ENCODE measurements around the gene TMPRSS15. TPM values are rescaled to one million over a fixed set of nuclear protein-coding genes. Genes with fewer than 3 reads are reported as not detected.
A peak's percentile ranks its signal among the peaks of the same experiment; 100 is the strongest.

The TMPRSS15 gene
- polyA plus RNA-seq, 1 donor (not counting 4 experiments of a cell fraction or from before 2014, with no cell fraction given) = not detected

- no peak for FAIRE-seq
Measured at GRCh38 chr21:18248171-18248570, 155.4 kb downstream of the TMPRSS15 start.

DNA sequence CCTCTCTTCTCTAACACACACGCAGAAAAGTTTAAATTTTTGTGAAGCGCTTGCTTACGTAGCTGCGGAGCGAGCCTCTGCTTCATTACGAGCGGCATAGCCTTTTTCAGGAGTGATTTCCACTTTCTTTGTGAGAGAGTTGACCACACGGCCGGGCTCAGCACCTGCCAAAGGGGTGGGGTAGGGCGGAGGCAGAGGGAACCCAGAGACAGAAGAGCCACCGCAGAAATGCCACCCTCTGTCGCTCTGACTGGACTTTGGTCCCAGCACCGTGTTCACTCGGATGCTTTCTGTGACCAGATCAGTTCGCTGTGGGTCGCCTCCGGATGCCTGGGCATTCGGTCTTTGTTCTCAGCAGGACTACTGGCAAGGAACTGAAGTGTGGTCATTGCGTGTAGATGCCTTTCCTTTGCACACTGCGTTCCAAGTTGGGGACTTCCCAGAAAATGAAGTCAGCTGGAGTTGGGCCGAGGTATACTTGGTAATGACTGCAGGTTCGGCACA lies 158.1 kb downstream of the TMPRSS15 start:
- peak overlapping the region in 1 of 3 experiments; percentile 23 for H3K4me3 ChIP-seq (ENCODE audit: control insufficient read depth in 2 of 3, extremely low read depth in 1 of 3, insufficient read depth in 2 of 3, low read depth in 1 of 3, low read length in 3 of 3)
- H3K9ac ChIP-seq (ENCODE audit: control insufficient read depth, extremely low read depth, insufficient read depth, low read length) = no peak overlapping the region
- peaks cover 22% of the 10 kb centered on the region for H3K27me3 ChIP-seq (ENCODE audit: control insufficient read depth, extremely low read depth, insufficient read depth, low read length)
- no peak overlapping the region for H2AFZ ChIP-seq (ENCODE audit: control insufficient read depth, low read length)
- no peak overlapping the region for H3K27ac ChIP-seq (ENCODE audit: control insufficient read depth, insufficient read depth, low read length)
- H3K9me3 ChIP-seq (ENCODE audit: control insufficient read depth, low read depth, low read length) = no peaks in the 10 kb centered on the region
- DNase-seq (ENCODE audit: low read depth, low spot score) (no peak), FAIRE-seq (no peak)
- TF ChIP-seq EZH2 (IDR thresholded peaks at IDR 0.05; ENCODE audit: low read length) = peak; percentile 23
- TF ChIP-seq, protein P1, sequence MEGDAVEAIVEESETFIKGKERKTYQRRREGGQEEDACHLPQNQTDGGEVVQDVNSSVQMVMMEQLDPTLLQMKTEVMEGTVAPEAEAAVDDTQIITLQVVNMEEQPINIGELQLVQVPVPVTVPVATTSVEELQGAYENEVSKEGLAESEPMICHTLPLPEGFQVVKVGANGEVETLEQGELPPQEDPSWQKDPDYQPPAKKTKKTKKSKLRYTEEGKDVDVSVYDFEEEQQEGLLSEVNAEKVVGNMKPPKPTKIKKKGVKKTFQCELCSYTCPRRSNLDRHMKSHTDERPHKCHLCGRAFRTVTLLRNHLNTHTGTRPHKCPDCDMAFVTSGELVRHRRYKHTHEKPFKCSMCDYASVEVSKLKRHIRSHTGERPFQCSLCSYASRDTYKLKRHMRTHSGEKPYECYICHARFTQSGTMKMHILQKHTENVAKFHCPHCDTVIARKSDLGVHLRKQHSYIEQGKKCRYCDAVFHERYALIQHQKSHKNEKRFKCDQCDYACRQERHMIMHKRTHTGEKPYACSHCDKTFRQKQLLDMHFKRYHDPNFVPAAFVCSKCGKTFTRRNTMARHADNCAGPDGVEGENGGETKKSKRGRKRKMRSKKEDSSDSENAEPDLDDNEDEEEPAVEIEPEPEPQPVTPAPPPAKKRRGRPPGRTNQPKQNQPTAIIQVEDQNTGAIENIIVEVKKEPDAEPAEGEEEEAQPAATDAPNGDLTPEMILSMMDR (optimal IDR thresholded peaks at IDR 0.05 in 1 of 3, IDR thresholded peaks at IDR 0.05 in 1 of 3, conservative IDR thresholded peaks at IDR 0.05 in 1 of 3; ENCODE audit: extremely low read depth in 1 of 3, insufficient read depth in 2 of 3, low read length in 3 of 3) = no peak
- H3K4me1 ChIP-seq (ENCODE audit: control insufficient read depth, extremely low read depth, insufficient read depth, low read length) = no peaks in the 10 kb centered on the region
- H3K79me2 ChIP-seq (ENCODE audit: control insufficient read depth, insufficient read depth, low read length) = no peaks in the 10 kb centered on the region
- no peaks in the 10 kb centered on the region for H4K20me1 ChIP-seq (ENCODE audit: control insufficient read depth, extremely low read depth, insufficient read depth, low read length)
- peak overlapping the region; percentile 8 for H3K4me2 ChIP-seq (ENCODE audit: control insufficient read depth, extremely low read depth, insufficient read depth, low read depth, low read length)
- dilution Hi-C loops (cut with MboI; ENCODE audit: extremely low pct_ligation_motif_present, low sequenced_read_pairs) = no loop called here
- no peaks in the 10 kb centered on the region for H3K9me1 ChIP-seq (ENCODE audit: control insufficient read depth, extremely low read depth, insufficient read depth, low read length)
- no peaks in the 10 kb centered on the region for H3K36me3 ChIP-seq (ENCODE audit: control insufficient read depth in 2 of 2, extremely low read depth in 1 of 2, insufficient read depth in 2 of 2, low read length in 2 of 2)

More at GRCh38 chr21:18248171-18248570, 155.4 kb downstream of the TMPRSS15 start:
- TF ChIP-seq EZH2 (IDR thresholded peaks at IDR 0.05; ENCODE audit: low read length) = no peak
- TF ChIP-seq, protein P1 (optimal IDR thresholded peaks at IDR 0.05 in 1 of 3, IDR thresholded peaks at IDR 0.05 in 1 of 3, conservative IDR thresholded peaks at IDR 0.05 in 1 of 3; ENCODE audit: extremely low read depth in 1 of 3, insufficient read depth in 2 of 3, low read length in 3 of 3) = no peak
- H3K27me3 ChIP-seq (ENCODE audit: control insufficient read depth, extremely low read depth, insufficient read depth, low read length) = peaks cover 22% of the 10 kb centered on the region
- H3K27ac ChIP-seq (ENCODE audit: control insufficient read depth, insufficient read depth, low read length) = no peak overlapping the region
- H3K36me3 ChIP-seq (ENCODE audit: control insufficient read depth in 2 of 2, extremely low read depth in 1 of 2, insufficient read depth in 2 of 2, low read length in 2 of 2) = no peaks in the 10 kb centered on the region
- no peaks in the 10 kb centered on the region for H3K79me2 ChIP-seq (ENCODE audit: control insufficient read depth, insufficient read depth, low read length)
- H3K9ac ChIP-seq (ENCODE audit: control insufficient read depth, extremely low read depth, insufficient read depth, low read length) = no peak overlapping the region
- no peak overlapping the region for H3K4me3 ChIP-seq (ENCODE audit: control insufficient read depth in 2 of 3, extremely low read depth in 1 of 3, insufficient read depth in 2 of 3, low read depth in 1 of 3, low read length in 3 of 3)
- H2AFZ ChIP-seq (ENCODE audit: control insufficient read depth, low read length) = no peak overlapping the region
- no peak for DNase-seq (ENCODE audit: low read depth, low spot score)
- dilution Hi-C loops (cut with MboI; ENCODE audit: extremely low pct_ligation_motif_present, low sequenced_read_pairs) = no loop called here
- H4K20me1 ChIP-seq (ENCODE audit: control insufficient read depth, extremely low read depth, insufficient read depth, low read length) = no peaks in the 10 kb centered on the region
- H3K9me1 ChIP-seq (ENCODE audit: control insufficient read depth, extremely low read depth, insufficient read depth, low read length) = no peaks in the 10 kb centered on the region
- no peaks in the 10 kb centered on the region for H3K4me1 ChIP-seq (ENCODE audit: control insufficient read depth, extremely low read depth, insufficient read depth, low read length)
- H3K4me2 ChIP-seq (ENCODE audit: control insufficient read depth, extremely low read depth, insufficient read depth, low read depth, low read length) = no peak overlapping the region
- no peaks in the 10 kb centered on the region for H3K9me3 ChIP-seq (ENCODE audit: control insufficient read depth, low read depth, low read length)

Data from keratinocyte (primary cell).